HG02623 (cell line): ENCODE measurements around the gene TMEM240.
"Not testable (repeated sequence)": the region's sequence is repeated elsewhere in the genome, so short reads cannot be mapped to it uniquely, and the experiment has no call there.

Source experiments
- ATAC-seq: cut with Tn5 transposase; IDR thresholded peaks from one replicate; pipeline ENCODE4 v1.9.1; 2021; ENCODE audit warnings: moderate library complexity; ENCODE audit not compliant: unreplicated experiment

Gene TMEM240

DNA sequence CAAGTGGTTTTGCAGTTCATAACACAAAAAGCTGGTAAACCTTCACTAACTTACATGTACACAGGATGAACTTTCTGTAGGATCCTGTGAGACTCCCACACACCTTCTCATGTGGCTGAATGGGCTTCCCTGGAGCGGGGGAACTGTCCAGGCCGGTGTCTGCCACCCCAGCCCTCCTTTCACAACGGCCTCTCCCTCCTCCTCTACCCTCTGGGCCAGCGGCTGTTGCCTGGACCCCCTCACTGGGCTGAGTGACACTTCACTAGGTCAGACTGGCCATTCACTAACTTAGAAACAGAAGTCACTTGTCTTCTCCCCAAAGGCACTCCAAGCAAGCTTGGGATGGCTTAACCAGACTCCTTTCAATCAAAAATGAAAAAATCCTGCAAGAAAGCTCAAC is 18.2 kb upstream of the TMEM240 start:
- ATAC-seq: no peak

DNA sequence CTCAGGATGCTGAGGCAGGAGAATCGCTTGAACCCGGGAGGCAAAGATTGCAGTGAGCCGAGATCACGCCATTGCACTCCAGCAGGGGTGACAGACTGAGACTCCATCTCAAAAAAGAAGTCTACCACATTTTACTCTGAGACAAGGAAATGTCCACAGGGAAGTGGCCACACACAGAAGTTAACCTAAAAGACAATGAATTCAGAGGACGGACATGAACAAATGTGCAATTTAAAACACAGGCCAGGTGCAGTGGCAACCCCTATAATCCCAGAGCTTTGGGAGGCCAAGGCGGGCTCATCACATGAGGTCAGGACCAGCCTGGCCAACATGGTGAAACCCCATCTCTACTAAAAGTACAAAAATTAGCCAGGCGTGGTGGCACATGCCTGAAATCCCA is 17.3 kb upstream of the TMEM240 start:
- ATAC-seq: not testable (repeated sequence)

DNA sequence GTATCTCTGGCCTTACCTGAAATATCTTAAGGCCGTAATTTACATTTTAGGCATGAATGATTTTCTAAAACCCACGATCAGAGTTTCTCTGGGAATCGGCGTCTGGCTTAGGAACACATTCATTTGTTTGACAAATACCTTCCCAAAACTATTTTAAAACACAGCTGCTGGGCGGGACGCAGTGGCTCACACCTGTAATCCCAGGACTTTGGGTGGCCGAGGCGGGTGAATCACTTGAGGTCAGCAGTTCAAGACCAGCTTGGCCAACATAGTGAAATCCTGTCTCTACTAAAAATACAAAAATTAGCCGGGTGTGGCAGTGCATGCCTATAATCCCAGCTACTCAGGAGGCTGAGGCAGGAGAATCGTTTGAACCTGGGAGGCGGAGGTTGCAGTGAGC is 16.5 kb upstream of the TMEM240 start:
- ATAC-seq: not testable (repeated sequence)

DNA sequence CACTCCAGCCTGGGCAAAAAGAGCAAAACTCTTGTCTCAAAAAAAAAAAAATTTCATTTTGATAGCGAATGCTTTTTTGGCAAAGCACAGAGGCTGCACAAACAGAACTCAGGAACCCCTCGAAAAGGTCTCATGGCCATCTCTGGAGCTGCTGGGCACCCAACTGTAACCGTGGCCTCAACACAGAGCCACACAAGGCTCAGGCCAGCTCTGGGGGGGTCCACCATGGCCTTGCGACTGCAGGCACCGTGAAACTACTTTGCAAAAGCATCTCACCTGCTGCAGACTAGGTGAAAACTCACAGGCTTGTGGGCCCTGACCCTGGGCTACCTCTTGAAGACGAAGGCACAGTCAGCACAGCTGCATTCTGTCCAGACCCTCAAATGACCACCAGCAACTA is 16.1 kb upstream of the TMEM240 start:
- no peak for ATAC-seq

DNA sequence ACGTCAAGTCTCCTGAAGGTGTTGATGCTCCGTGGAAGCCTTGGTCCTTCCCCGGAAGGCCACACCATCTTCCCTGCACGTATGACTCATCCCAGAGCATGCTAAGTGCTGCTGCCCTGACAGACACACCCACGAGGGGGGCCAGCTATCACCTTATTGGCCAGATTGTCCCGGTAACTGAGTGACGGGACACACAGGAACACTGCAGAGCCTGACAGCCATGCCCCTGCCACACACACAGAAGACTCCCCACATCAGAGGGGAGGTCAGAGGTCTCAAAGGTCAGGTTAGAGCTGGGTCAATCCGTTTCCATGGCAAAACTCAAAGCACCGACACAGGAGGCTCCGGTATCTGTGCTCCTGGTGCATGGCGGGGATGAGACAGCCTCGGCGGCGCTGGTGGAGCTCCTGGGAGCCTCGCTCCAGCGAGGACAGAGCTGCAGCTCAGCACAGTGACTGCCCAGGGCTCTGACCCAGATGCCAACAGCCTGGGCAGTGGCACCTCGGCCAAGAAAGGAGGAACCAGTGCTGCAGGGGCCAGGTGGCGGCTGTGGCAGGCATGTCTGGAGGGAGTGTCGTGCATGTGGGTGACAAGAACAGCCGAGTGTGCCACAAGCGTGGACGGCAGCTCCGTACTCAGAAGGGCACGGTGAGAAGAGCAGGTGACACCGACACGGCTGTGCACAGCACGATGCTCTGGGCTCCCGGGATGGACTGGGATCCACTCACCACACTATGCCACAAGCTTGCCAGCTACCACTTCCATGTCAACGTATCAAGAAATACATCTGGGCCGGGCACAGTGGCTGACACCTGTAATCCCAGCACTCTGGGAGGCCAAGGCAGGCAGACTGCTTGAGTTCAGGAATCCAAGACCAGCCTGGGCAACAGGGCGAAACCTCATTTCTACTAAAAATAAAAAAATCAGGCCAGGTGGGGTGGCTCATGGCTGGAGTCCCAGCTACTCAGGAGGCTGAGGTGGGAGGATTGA is 14.8 kb upstream of the TMEM240 start:
- ATAC-seq: no peak

GRCh38 chr1:1554550-1554925 is 14.1 kb upstream of the TMEM240 start:
- ATAC-seq: no peak

DNA sequence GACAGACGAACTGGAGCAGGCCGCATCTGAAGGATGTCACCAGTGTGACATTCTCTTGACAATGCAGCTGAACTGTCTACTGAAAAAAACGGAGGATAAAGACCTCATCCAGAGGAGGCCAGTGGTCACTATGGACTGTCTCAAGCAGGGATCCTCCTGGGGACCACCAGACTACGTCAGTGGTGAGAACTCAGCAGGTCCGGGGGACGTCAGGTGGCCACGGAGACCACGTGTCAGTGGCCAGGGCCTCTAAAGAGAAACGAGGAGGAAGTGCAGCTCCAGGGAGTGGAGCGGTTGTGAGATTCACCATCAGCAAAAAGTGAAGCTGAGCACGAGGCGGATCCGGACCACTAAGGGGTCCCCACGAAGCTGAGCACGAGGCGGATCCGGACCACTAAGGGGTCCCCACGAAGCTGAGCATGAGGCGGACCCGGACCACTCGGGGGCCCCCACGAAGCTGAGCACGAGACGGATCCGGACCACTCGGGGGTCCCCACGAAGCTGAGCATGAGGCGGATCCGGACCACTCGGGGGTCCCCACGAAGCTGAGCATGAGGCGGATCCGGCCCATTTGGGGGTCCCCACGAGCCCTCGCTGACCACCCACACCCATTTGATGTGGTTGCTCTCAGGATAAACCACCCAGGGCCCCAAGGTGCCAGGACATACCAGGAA is 13.5 kb upstream of the TMEM240 start:
- ATAC-seq: no peak

DNA sequence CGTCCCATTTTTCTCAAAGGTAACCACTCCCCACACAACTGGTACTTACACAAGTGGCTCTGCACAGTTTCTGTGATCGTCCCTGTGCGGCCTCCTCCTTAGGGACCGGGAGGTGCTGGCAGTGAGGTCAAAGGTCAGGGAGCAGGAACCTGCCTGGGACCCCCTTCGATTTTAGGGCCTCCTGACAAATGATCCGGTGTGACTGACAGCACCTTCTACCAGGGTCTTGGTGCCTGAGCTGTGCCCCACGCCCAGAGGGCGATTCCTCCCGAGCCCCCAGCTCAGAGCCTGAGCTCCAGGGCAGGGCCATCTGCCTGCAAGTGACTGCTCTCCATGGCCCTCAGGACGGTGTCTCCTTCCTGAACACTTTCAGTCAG is 11.8 kb upstream of the TMEM240 start:
- ATAC-seq: no peak

- ATAC-seq: no peak
Observed at GRCh38 chr1:1551524-1552262, 11.3 kb upstream of the TMEM240 start.

- ATAC-seq: no peak
Observed at GRCh38 chr1:1550591-1551432, 10.4 kb upstream of the TMEM240 start.

- ATAC-seq: no peak
Observed at GRCh38 chr1:1550087-1550486, 9.7 kb upstream of the TMEM240 start.

- no peak for ATAC-seq
Observed at GRCh38 chr1:1548591-1548990, 8.2 kb upstream of the TMEM240 start.

GRCh38 chr1:1547476-1547875 is 7.1 kb upstream of the TMEM240 start:
- no peak for ATAC-seq

- no peak for ATAC-seq
Observed at GRCh38 chr1:1547011-1547410, 6.6 kb upstream of the TMEM240 start.

DNA sequence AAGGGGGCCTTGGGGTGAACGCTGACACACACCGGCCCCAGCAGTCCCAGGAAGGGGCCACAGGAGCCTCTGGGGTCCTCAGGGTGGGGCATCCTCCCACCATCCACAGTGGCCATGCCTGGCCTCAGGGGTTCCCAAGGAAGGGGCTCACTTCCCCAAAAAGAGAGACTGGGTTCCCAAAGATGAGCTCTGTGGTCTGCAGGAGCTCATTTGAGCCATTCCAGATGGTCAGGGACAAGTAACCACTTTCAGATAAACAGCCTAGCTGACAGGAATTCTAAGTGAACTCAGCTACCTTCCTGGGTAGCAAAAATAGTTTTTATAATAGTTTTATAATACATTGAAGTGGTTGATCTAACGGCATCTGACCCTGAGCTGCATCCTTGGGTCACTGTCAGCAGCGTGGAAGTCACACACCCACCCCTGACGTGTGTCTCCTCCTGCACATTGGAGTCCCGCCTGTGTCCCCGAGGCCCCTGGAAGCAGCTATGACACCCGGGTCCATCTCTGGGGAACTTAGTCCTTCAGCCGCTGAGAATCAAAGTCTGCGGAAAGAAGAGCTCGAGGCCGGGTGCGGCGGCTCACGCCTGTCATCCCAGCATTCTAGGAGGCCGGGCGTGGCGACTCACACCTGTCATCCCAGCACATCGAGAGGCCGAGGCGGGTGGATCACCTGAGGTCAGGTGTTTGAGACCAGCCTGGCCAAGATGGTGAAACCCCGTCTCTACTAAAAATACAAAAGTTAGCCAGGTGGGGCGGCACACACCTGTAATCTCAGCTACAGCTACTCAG is 5.7 kb upstream of the TMEM240 start:
- ATAC-seq: no peak

DNA sequence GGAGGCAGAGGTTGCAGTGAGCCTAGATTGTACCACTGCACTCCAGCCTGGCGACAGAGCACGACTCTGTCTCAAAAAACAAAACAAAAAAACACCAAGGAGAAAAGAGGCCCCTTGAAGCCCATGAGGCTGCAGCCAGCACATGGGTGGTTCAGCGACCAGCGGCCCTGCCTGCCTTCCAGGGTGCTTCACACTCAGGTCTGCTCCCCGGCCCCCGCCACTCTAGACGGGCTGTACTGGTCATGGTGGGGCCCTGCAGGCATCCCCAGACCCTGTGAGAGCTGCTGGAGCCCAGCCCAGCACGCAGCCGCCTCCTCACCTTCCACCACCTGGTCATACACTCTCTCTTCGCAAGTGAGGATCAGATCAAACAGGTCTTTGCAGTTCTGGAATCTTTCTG is 4.1 kb upstream of the TMEM240 start:
- ATAC-seq: no peak

- no peak for ATAC-seq
Observed at GRCh38 chr1:1543706-1544099, 3.3 kb upstream of the TMEM240 start.

DNA sequence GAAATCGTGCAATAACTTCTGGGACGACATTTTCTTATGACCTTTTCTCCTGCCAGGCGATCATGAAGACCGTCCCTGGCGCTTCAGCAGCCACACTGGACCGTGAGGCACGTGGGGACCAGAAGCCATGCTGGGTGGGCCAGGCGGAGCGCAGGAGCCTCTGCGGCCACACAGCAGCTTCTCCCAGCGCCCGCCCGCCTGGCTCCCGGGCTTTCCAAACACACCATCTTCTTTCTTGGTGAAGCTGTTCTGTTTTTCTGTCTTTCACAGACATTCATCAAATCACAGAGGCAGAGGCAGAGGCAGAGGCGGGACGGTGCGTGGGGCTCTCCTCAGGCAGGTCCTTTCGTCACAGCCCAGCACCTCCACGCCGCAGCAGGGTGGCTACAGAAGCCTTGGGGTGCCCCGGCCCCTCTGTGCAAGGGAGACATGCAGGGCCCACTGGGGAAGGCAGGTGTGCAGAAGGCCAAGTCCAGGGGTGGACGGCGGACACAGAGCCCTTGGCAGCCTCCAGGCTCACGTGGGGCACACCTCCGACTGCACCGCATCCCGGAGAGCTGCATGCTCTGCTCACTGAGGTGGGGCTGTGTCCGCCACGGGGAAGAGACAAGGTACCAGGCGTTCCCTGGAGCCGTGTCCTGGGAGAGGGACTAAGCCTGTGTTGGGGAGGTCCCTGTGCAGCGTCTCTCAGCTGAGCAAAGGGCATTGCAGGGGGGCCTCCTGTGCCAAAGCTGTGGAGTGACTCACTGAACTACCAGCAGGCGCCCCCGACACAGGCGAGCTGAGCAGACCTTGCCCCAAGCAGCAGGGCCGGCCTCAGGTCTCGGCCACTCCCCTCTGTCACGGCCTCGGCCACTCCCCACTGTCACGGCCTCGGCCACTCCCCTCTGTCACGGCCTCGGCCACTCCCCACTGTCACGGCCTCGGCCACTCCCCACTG is 2.6 kb upstream of the TMEM240 start:
- no peak for ATAC-seq
